GM21528 (cell line): ENCODE measurements around the gene NEURL1B.

ENCODE experiments used
- ATAC-seq: cut with Tn5 transposase; IDR thresholded peaks from one replicate; pipeline ENCODE4 v1.9.1; 2021; ENCODE audit warnings: mild to moderate bottlenecking, moderate library complexity; ENCODE audit not compliant: unreplicated experiment, low FRiP score

Gene NEURL1B

GRCh38 chr5:172632346-172633092 is 8.5 kb upstream of the NEURL1B start:
- no peak for ATAC-seq

GRCh38 chr5:172633403-172633970 is 7.6 kb upstream of the NEURL1B start:
- no peak for ATAC-seq

- ATAC-seq: no peak
Observed at GRCh38 chr5:172634106-172634899, 6.8 kb upstream of the NEURL1B start.

- no peak for ATAC-seq
Observed at GRCh38 chr5:172635038-172635437, 6.0 kb upstream of the NEURL1B start.

GRCh38 chr5:172636279-172637050 is 4.6 kb upstream of the NEURL1B start:
- no peak for ATAC-seq

- ATAC-seq: no peak
Observed at GRCh38 chr5:172637110-172637580, 3.9 kb upstream of the NEURL1B start.

GRCh38 chr5:172637740-172638139 is 3.3 kb upstream of the NEURL1B start:
- ATAC-seq: no peak

- ATAC-seq: no peak
Observed at GRCh38 chr5:172638209-172638768, 2.8 kb upstream of the NEURL1B start.

GRCh38 chr5:172640139-172640538 is 924 bp upstream of the NEURL1B start:
- ATAC-seq: no peak

- ATAC-seq: peak; percentile 34
Observed at GRCh38 chr5:172641359-172642050, 442 bp downstream of the NEURL1B start.

- no peak for ATAC-seq
Observed at GRCh38 chr5:172642051-172642409, 967 bp downstream of the NEURL1B start.

- no peak for ATAC-seq
Observed at GRCh38 chr5:172642486-172642885, 1.4 kb downstream of the NEURL1B start.

GRCh38 chr5:172642926-172643871 is 2.1 kb downstream of the NEURL1B start:
- no peak for ATAC-seq

GRCh38 chr5:172644266-172644665 is 3.2 kb downstream of the NEURL1B start:
- no peak for ATAC-seq

- ATAC-seq: no peak
Observed at GRCh38 chr5:172644711-172645110, 3.6 kb downstream of the NEURL1B start.

- no peak for ATAC-seq
Observed at GRCh38 chr5:172645271-172646055, 4.4 kb downstream of the NEURL1B start.

GRCh38 chr5:172646716-172647285 is 5.7 kb downstream of the NEURL1B start:
- no peak for ATAC-seq
